HepG2 (cell line): Measurements from ENCODE around the gene FMN2. TPM values are rescaled to one million over a fixed set of nuclear protein-coding genes. Genes with fewer than 3 reads are reported as not detected.

Experiments
- ATAC-seq: fragments of 200-7000 bp; cut with Tn5 transposase; 3 replicates; pipeline ENCODE4 v1.9.1; 2020; ENCODE audit warnings: mild to moderate bottlenecking, moderate library complexity
- BruUV-seq: library from RNA; stranded (reverse); fragments of 400-500 nt; replicated peaks from 2 replicates; lab custom pipeline; 2021; lab: Mats Ljungman, UMichigan
- CTCF ChIA-PET: fragments of 300-600 bp; formaldehyde crosslinking; extraction: SDS; loops from one replicate; lab custom pipeline; 2021; ENCODE audit warnings: low total read pairs, inconsistent platforms, low intra/inter-chr PET ratio; lab: Yijun Ruan, JAX
- POLR2A ChIA-PET: fragments of 350-600 bp; sonication (Branson Sonifier 250); formaldehyde crosslinking; loops from one replicate; lab custom pipeline; 2020; ENCODE audit warnings: antibody characterized with exemption, inconsistent platforms; lab: Yijun Ruan, JAX
- DNase-seq: peaks from one replicate; pipeline ENCODE4 v3.0.0-alpha.2; 2015; ENCODE audit warnings: low spot score
- FAIRE-seq: peaks from 3 replicates; lab custom pipeline; 2011; peaks lifted over from hg19 to GRCh38; lab: Jason Lieb, UNC
- H2AFZ ChIP-seq: one replicate; pipeline ENCODE4 v1.6.1; 2011; ENCODE audit warnings: low read length, inconsistent platforms
- H3K27ac ChIP-seq: fragments of 300-600 bp; 3 replicates; pipeline ENCODE4 v1.8.0; 2011; ENCODE audit warnings: mixed run types, mild to moderate bottlenecking, mixed read lengths, low read length, inconsistent platforms; ENCODE audit not compliant: insufficient read depth; ENCODE audit errors: extremely low read length
- H3K27me3 ChIP-seq, 2 experiments: fragments of 200-600 bp in 1 of 2; 2 replicates in 1 of 2; 3 replicates in 1 of 2; pipeline versions ENCODE4 v1.6.0 to v1.8.0; 2011; ENCODE audit warnings: low read length in 2 of 2, mild to moderate bottlenecking in 2 of 2, moderate library complexity in 2 of 2, inconsistent platforms in 1 of 2; ENCODE audit not compliant: insufficient read depth in 2 of 2, control insufficient read depth in 1 of 2
- H3K36me3 ChIP-seq, 2 experiments: fragments of 200-600 bp in 1 of 2; replicated peaks in 1 of 2; 2 replicates in 1 of 2; 3 replicates in 1 of 2; pipeline versions ENCODE4 v1.5.1 to v1.8.0; 2011; ENCODE audit warnings: low read length in 2 of 2, inconsistent platforms in 1 of 2; ENCODE audit not compliant: insufficient read depth in 2 of 2, control insufficient read depth in 1 of 2
- H3K4me1 ChIP-seq: 2 replicates; pipeline ENCODE4 v1.5.1; 2012; ENCODE audit warnings: low read length, inconsistent platforms; ENCODE audit not compliant: insufficient read depth
- H3K4me2 ChIP-seq: 2 replicates; pipeline ENCODE4 v1.6.0; 2011; ENCODE audit warnings: low read depth, low read length, inconsistent platforms
- H3K4me3 ChIP-seq, 3 experiments: fragments of 200-600 bp in 1 of 3; sonication (generic), shearing (Covaris generic) in 1 of 3; replicated peaks in 1 of 3; 2 replicates each; pipeline ENCODE4 v1.5.1; 2011 to 2016; ENCODE audit warnings: low read length in 3 of 3, inconsistent platforms in 2 of 3, low read depth in 2 of 3, mild to moderate bottlenecking in 2 of 3, control low read depth in 1 of 3, mixed read lengths in 1 of 3; ENCODE audit not compliant: insufficient read depth in 1 of 3
- H3K79me2 ChIP-seq: one replicate; pipeline ENCODE4 v1.6.1; 2011; ENCODE audit warnings: low read length, inconsistent platforms; ENCODE audit not compliant: insufficient read depth
- H3K9ac ChIP-seq: 2 replicates; pipeline ENCODE4 v1.6.0; 2011; ENCODE audit warnings: mild to moderate bottlenecking, low read depth, low read length, inconsistent platforms; ENCODE audit not compliant: insufficient read depth
- H3K9me3 ChIP-seq: 2 replicates; pipeline ENCODE4 v1.5.1; 2012; ENCODE audit warnings: mild to moderate bottlenecking, low read length
- H4K20me1 ChIP-seq: 2 replicates; pipeline ENCODE4 v1.6.0; 2011; ENCODE audit warnings: inconsistent platforms, mild to moderate bottlenecking, low read length, moderate library complexity; ENCODE audit not compliant: insufficient read depth
- NAIF1 ChIP-seq: sonication (generic); formaldehyde crosslinking; IDR thresholded peaks from 2 replicates; pipeline ENCODE4 v1.5.0; 2020; ENCODE audit warnings: mild to moderate bottlenecking, missing genetic modification reagents, borderline replicate concordance
- RNF2 ChIP-seq: fragments of 450-650 bp; conservative IDR thresholded peaks from 2 replicates; pipeline ENCODE4 v1.6.1; 2016; ENCODE audit warnings: low read depth
- ZNF350 ChIP-seq: sonication (generic); formaldehyde crosslinking; IDR thresholded peaks from 2 replicates; pipeline ENCODE4 v1.4.0; 2020; ENCODE audit warnings: mild to moderate bottlenecking, low read depth, missing genetic modification reagents, borderline replicate concordance
- ZNF800 ChIP-seq: sonication (generic); formaldehyde crosslinking; IDR thresholded peaks from 2 replicates; pipeline ENCODE4 v1.4.0; 2020; ENCODE audit warnings: missing genetic modification reagents
- ZSCAN21 ChIP-seq: sonication (generic); formaldehyde crosslinking; IDR thresholded peaks from 2 replicates; pipeline ENCODE4 v1.8.0; 2022; ENCODE audit warnings: mild to moderate bottlenecking, missing genetic modification reagents, moderate library complexity, borderline replicate concordance
- WGBS: methylation state at CpG from one replicate; pipeline ENCODE4 v1.1.6; 2017; ENCODE audit warnings: low lambda C conversion rate; 5-methylcytosine and 5-hydroxymethylcytosine counted together
- in situ Hi-C: cut with HindIII; loops from 2 replicates; pipeline ENCODE4 v1.10.0; 2017; ENCODE audit warnings: low pct_unique_long_range_greater_than_20kb; ENCODE audit not compliant: extremely low pct_ligation_motif_present
- intact Hi-C: fragments of 100-400 bp; cut with micrococcal nuclease; formaldehyde crosslinking; loops from one replicate; pipeline ENCODE4 v1.10.0; 2022; ENCODE audit not compliant: unreplicated experiment
- polyA plus RNA-seq, 8 experiments: library from polyadenylated mRNA; depleted of rRNA in 3 of 8; stranded (reverse) in 7 of 8; unstranded in 1 of 8; fragments of >200 nt; fragmentation: Illumina TruSeq in 4 of 8; extraction: Trizol in 4 of 8; gene quantifications; 2 replicates each; pipeline versions ENCODE4 v1.2.1 to v1.2.3, GENCODE V29; 2011 to 2016; ENCODE audit warnings: low read depth in 4 of 8, missing spikeins in 1 of 8, mixed read lengths in 1 of 8; ENCODE audit not compliant: insufficient read depth in 1 of 8
- total RNA-seq, 5 experiments: library from RNA; depleted of rRNA; stranded (reverse); fragments of >200 nt; fragmentation: Illumina TruSeq; extraction: Trizol; gene quantifications; 2 replicates each; pipeline ENCODE4 v1.2.3, GENCODE V29; 2016; ENCODE audit warnings: low read depth in 1 of 5
- TF ChIP-seq, protein P1 (sequence below): sonication (generic); formaldehyde crosslinking; IDR thresholded peaks from 2 replicates; pipeline ENCODE4 v1.4.0; 2020; ENCODE audit warnings: mild to moderate bottlenecking, missing genetic modification reagents
- TF ChIP-seq, protein P2 (sequence below): sonication (generic); formaldehyde crosslinking; IDR thresholded peaks from 2 replicates; pipeline ENCODE4 v1.8.0; 2022; ENCODE audit warnings: missing genetic modification reagents, mild to moderate bottlenecking, inconsistent platforms, borderline replicate concordance
- TF ChIP-seq, protein P3 (sequence below): sonication (generic); formaldehyde crosslinking; IDR thresholded peaks from 2 replicates; pipeline ENCODE4 v1.5.1; 2020; ENCODE audit warnings: missing genetic modification reagents, mild to moderate bottlenecking, borderline replicate concordance
- TF ChIP-seq, protein P4 (sequence below): sonication (generic); formaldehyde crosslinking; IDR thresholded peaks from 2 replicates; pipeline ENCODE4 v1.8.0; 2022; ENCODE audit warnings: low read depth, missing genetic modification reagents

The FMN2 gene
- total and polyA plus RNA-seq, 2 of the 13 experiments (the other 11 are each of a cell fraction or from before 2014, with no cell fraction given) = not detected

- intact Hi-C loops = no loop called here
- FAIRE-seq = no peak
- in situ Hi-C loops = no loop called here
Observed at GRCh38 chr1:240207073-240207709, 115.5 kb downstream of the FMN2 start.

GRCh38 chr1:240210026-240210425, 118.3 kb downstream of the FMN2 start:
- Histone ChIP-seq H3K9ac (no peak overlapping the region), H3K9me3 (no peaks in the 10 kb centered on the region), H3K79me2 (no peaks in the 10 kb centered on the region), H3K27ac (no peak overlapping the region), H3K27me3 (no peaks in the 10 kb centered on the region), H2AFZ (no peak overlapping the region), H3K36me3 (no peaks in the 10 kb centered on the region), H4K20me1 (no peaks in the 10 kb centered on the region), H3K4me1 (no peaks in the 10 kb centered on the region), H3K4me3 (no peak overlapping the region), H3K4me2 (no peak overlapping the region)
- FAIRE-seq = no peak
- intact Hi-C loops = no loop called here
- in situ Hi-C loops = no loop called here
- WGBS = 21% methylated on average over 4 of the region's 4 CpGs
- CTCF ChIA-PET = no interaction called here
- ATAC-seq = no peak
- POLR2A ChIA-PET = no interaction called here
- TF ChIP-seq, protein P1, sequence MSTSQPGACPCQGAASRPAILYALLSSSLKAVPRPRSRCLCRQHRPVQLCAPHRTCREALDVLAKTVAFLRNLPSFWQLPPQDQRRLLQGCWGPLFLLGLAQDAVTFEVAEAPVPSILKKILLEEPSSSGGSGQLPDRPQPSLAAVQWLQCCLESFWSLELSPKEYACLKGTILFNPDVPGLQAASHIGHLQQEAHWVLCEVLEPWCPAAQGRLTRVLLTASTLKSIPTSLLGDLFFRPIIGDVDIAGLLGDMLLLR (CRISPR knock-in tag) = no peak
- TF ChIP-seq NAIF1 (CRISPR knock-in tag) (no peak), ZSCAN21 (CRISPR knock-in tag) (no peak), ZNF350 (no peak), ZNF800 (CRISPR knock-in tag) (no peak), RNF2 (no peak)
- TF ChIP-seq, protein P2, sequence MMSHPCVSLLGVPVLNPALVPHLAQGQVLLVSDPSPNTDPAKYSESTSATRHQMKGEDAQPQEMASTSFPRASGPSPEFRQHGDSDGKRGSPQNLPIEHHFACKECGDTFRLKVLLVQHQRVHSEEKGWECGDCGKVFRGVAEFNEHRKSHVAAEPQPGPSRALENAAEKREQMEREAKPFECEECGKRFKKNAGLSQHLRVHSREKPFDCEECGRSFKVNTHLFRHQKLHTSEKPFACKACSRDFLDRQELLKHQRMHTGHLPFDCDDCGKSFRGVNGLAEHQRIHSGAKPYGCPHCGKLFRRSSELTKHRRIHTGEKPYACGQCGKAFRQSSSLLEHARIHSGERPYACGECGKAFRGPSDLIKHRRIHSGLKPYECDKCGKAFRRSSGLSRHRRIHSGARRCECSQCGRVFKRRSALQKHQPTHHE (CRISPR knock-in tag) = no peak
- TF ChIP-seq, protein P3, sequence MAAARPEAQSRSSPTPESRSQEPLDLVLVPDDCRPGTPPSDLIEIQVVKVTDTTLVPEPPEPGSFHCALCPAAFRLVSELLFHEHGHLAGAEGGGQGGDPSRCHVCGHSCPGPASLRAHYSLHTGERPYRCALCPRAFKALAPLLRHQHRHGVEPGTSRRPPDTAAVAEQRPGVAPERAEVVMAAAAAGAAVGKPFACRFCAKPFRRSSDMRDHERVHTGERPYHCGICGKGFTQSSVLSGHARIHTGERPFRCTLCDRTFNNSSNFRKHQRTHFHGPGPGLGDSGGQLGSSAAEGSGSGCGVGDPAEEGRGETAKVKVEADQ (CRISPR knock-in tag) = no peak
- no peak for DNase-seq
- BruUV-seq = no TSS peak

More at GRCh38 chr1:240207073-240207709, 115.5 kb downstream of the FMN2 start:
- Histone ChIP-seq H3K27ac (no peak overlapping the region), H3K9ac (no peak overlapping the region), H2AFZ (no peak overlapping the region), H3K9me3 (peaks cover 4% of the 10 kb centered on the region; the same call in 1 of the 2 replicates), H3K36me3 (no peaks in the 10 kb centered on the region), H3K4me2 (no peak overlapping the region), H3K79me2 (no peaks in the 10 kb centered on the region), H3K4me3 (no peak overlapping the region), H3K27me3 (no peaks in the 10 kb centered on the region; a peak in 1 of 5 replicates), H3K4me1 (no peaks in the 10 kb centered on the region), H4K20me1 (no peaks in the 10 kb centered on the region)
- CTCF ChIA-PET = no interaction called here
- POLR2A ChIA-PET = no interaction called here
- WGBS = 54% methylated on average over 17 of the region's 18 CpGs
- DNase-seq (no peak), ATAC-seq (no peak)
- TF ChIP-seq, protein P4, sequence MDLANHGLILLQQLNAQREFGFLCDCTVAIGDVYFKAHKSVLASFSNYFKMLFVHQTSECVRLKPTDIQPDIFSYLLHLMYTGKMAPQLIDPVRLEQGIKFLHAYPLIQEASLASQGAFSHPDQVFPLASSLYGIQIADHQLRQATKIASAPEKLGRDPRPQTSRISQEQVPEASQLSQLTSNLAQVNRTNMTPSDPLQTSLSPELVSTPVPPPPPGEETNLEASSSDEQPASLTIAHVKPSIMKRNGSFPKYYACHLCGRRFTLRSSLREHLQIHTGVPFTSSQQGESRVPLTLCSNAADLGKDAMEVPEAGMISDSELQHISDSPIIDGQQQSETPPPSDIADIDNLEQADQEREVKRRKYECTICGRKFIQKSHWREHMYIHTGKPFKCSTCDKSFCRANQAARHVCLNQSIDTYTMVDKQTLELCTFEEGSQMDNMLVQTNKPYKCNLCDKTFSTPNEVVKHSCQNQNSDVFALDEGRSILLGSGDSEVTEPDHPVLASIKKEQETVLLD (CRISPR knock-in tag) = no peak
- no TSS peak for BruUV-seq
